CD8-positive, alpha-beta memory T cell (primary cell): ENCODE results near the gene SPX. TPM values are rescaled to one million over a fixed set of nuclear protein-coding genes. Genes with fewer than 3 reads are reported as not detected.

Experiments used
- CTCF ChIA-PET: fragments of 350-600 bp; sonication (Branson Sonifier 250); formaldehyde crosslinking; loops from one replicate; lab custom pipeline; 2021; ENCODE audit warnings: antibody characterized with exemption; lab: Charles Lee
- POLR2A ChIA-PET: fragments of 350-600 bp; sonication (Branson Sonifier 250); formaldehyde crosslinking; loops from one replicate; lab custom pipeline; 2021; ENCODE audit warnings: antibody characterized with exemption; lab: Charles Lee
- DNase-seq, 5 donors: peaks; one replicate each; pipeline versions ENCODE4 v3.0.0 to v3.0.0-alpha.2; 2020 to 2022; ENCODE audit warnings: mixed read lengths in 1 of 5
- H3K27ac ChIP-seq: one replicate; pipeline ENCODE4 v1.7.0; 2013; ENCODE audit warnings: low read depth, mild to moderate bottlenecking, low read length, moderate library complexity
- H3K27me3 ChIP-seq: 2 replicates; pipeline ENCODE4 v1.7.0; 2013; ENCODE audit warnings: low read length, mild to moderate bottlenecking; ENCODE audit not compliant: insufficient read depth, poor library complexity, severe bottlenecking
- H3K36me3 ChIP-seq: 2 replicates; pipeline ENCODE4 v1.7.0; 2013; ENCODE audit warnings: mild to moderate bottlenecking, low read length, moderate library complexity; ENCODE audit not compliant: insufficient read depth
- H3K4me1 ChIP-seq: 2 replicates; pipeline ENCODE4 v1.7.0; 2013; ENCODE audit warnings: mild to moderate bottlenecking, low read length, moderate library complexity; ENCODE audit not compliant: insufficient read depth
- H3K4me3 ChIP-seq: 2 replicates; pipeline ENCODE4 v1.7.0; 2013; ENCODE audit warnings: mild to moderate bottlenecking, low read length
- H3K9me3 ChIP-seq: 2 replicates; pipeline ENCODE4 v1.7.0; 2013; ENCODE audit warnings: mild to moderate bottlenecking, low read length
- H3K27ac Mint-ChIP-seq, 8 donors: one replicate each; pipeline ENCODE4 v1.8.0; 2020 to 2021; ENCODE audit warnings: mixed read lengths in 8 of 8, mild to moderate bottlenecking in 6 of 8, inconsistent platforms in 3 of 8, moderate library complexity in 3 of 8
- H3K27me3 Mint-ChIP-seq, 2 donors: one replicate each; pipeline ENCODE4 v1.8.0; 2020 to 2021; ENCODE audit warnings: mixed read lengths in 2 of 2, mild to moderate bottlenecking in 1 of 2, moderate library complexity in 1 of 2
- H3K36me3 Mint-ChIP-seq, 3 donors: one replicate each; pipeline ENCODE4 v1.8.0; 2020 to 2021; ENCODE audit warnings: mixed read lengths in 3 of 3, inconsistent platforms in 1 of 3, mild to moderate bottlenecking in 1 of 3
- H3K4me1 Mint-ChIP-seq, 3 donors: one replicate each; pipeline ENCODE4 v1.8.0; 2020 to 2021; ENCODE audit warnings: mixed read lengths in 3 of 3, inconsistent platforms in 1 of 3, mild to moderate bottlenecking in 1 of 3
- H3K4me3 Mint-ChIP-seq, 7 donors: one replicate each; pipeline ENCODE4 v1.8.0; 2020 to 2021; ENCODE audit warnings: mixed read lengths in 7 of 7, mild to moderate bottlenecking in 6 of 7, moderate library complexity in 4 of 7, inconsistent platforms in 2 of 7
- H3K9me3 Mint-ChIP-seq, 5 donors: one replicate each; pipeline ENCODE4 v1.8.0; 2020 to 2022; ENCODE audit warnings: mixed read lengths in 5 of 5, mild to moderate bottlenecking in 3 of 5, moderate library complexity in 2 of 5, inconsistent platforms in 1 of 5
- polyA plus RNA-seq: library from polyadenylated mRNA; unstranded; fragments of 300-500 nt; fragmentation: Illumina TruSeq; gene quantifications from one replicate; pipeline ENCODE4 v1.2.3, GENCODE V29; 2021
- total RNA-seq, 2 experiments: library from RNA; stranded (reverse); gene quantifications; one replicate each; pipeline ENCODE4 v1.2.3, GENCODE V29; 2021

SPX gene
- total and polyA plus RNA-seq, 3 experiments from 2014 or later: 0.28 to 0.64 TPM; not detected in 1

GRCh38 chr12:21518451-21518850 is 7.6 kb upstream of the SPX start:
- Mint-ChIP-seq H3K27me3 (no peaks in the 10 kb centered on the region), H3K4me3 (no peak overlapping the region), H3K36me3 (peaks cover 0 to 43% (median 10%) of the 10 kb centered on the region in 3 donors), H3K4me1 (no peaks in the 10 kb centered on the region), H3K27ac (peak overlapping the region in 1 of 8 donors; percentile 11), H3K9me3 (no peaks in the 10 kb centered on the region)
- Histone ChIP-seq H3K4me3 (no peak overlapping the region), H3K36me3 (peaks cover 9% of the 10 kb centered on the region), H3K27me3 (no peaks in the 10 kb centered on the region), H3K9me3 (no peaks in the 10 kb centered on the region), H3K27ac (no peak overlapping the region), H3K4me1 (no peaks in the 10 kb centered on the region)
- CTCF ChIA-PET: no interaction called here
- POLR2A ChIA-PET: no interaction called here
- DNase-seq: no peak

DNA sequence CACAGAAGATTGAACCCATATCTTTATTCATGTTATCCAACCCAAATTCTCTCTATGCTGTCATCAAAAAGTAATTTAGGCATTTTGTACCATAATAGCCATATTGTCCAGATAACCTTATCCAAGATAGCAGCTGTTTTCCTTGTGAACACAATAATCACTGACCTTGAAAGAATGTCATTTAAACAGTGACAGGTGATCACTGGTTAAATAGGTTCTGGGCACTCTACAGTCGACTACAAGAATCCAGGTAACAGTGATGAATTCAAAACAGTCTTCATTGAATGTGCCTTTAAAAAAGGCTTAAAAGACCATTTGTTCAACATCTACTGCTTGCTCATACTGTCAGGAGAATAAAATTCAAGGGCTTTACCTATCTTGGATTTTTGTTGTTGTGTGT is 4.6 kb upstream of the SPX start:
- no peak overlapping the region for H3K27ac Mint-ChIP-seq
- ChIA-PET CTCF (no interaction called here), POLR2A (no interaction called here)
- H3K4me1 Mint-ChIP-seq: no peaks in the 10 kb centered on the region
- peaks cover 0 to under 1% of the 10 kb centered on the region in 2 donors for H3K27me3 Mint-ChIP-seq
- no peaks in the 10 kb centered on the region for H3K9me3 ChIP-seq
- DNase-seq: no peak
- H3K27me3 ChIP-seq: no peaks in the 10 kb centered on the region
- peaks cover 0 to 17% (median 4%) of the 10 kb centered on the region in 3 donors for H3K36me3 Mint-ChIP-seq
- no peaks in the 10 kb centered on the region for H3K4me1 ChIP-seq
- no peak overlapping the region for H3K4me3 ChIP-seq
- no peak overlapping the region for H3K27ac ChIP-seq
- peaks cover 0 to 5% (median 3%) of the 10 kb centered on the region in 5 donors for H3K9me3 Mint-ChIP-seq
- H3K4me3 Mint-ChIP-seq: no peak overlapping the region
- H3K36me3 ChIP-seq: no peaks in the 10 kb centered on the region

- H3K9me3 Mint-ChIP-seq: peaks cover 0 to 5% (median 3%) of the 10 kb centered on the region in 5 donors
- H3K27me3 Mint-ChIP-seq: peaks cover 5 to 9% of the 10 kb centered on the region in 2 donors
- POLR2A ChIA-PET: no interaction called here
- peaks cover 0 to 7% (median 4%) of the 10 kb centered on the region in 3 donors for H3K36me3 Mint-ChIP-seq
- H3K4me1 Mint-ChIP-seq: peaks cover 5 to 7% (median 7%) of the 10 kb centered on the region in 3 donors
- no peak overlapping the region for H3K4me3 ChIP-seq
- no peaks in the 10 kb centered on the region for H3K36me3 ChIP-seq
- H3K27me3 ChIP-seq: peaks cover 6% of the 10 kb centered on the region
- no peak overlapping the region for H3K27ac ChIP-seq
- CTCF ChIA-PET: no interaction called here
- no peak overlapping the region for H3K4me3 Mint-ChIP-seq
- no peak for DNase-seq
- H3K4me1 ChIP-seq: no peaks in the 10 kb centered on the region
- H3K9me3 ChIP-seq: no peaks in the 10 kb centered on the region
- no peak overlapping the region for H3K27ac Mint-ChIP-seq
Measured at GRCh38 chr12:21523148-21523547, 2.9 kb upstream of the SPX start.

DNA sequence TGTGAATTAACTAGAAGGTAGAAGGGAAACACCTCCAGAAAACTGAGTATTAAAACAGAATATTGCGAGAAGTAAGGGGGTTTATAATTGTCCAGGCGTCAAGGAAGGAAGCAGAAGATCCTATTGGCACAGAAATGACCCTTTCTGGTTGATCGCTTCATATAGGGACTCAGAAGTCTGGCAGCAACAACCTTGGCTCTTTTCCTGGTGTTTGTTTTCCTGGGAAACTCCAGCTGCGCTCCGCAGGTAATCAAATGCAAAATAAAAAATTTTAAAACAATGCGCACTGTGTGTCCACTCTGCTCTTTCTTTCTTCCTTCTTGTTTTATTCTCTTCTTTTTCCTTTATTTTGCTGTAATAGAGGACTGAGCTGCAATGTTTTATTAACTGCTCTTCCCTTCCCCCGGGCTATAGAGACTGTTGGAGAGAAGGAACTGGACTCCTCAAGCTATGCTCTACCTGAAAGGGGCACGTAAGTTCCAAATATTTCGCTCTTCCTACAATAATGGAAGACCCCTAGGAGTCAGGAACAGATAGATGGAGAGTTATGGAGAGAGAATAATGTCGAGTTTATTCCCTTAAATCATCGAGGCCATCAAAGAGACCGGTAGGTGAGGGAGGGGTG is 737 bp downstream of the SPX start:
- ChIA-PET CTCF (interaction anchor here (0.9 kb wide), 1 partner anchor 31 kb away, joined by 3 read pairs; no protein-coding TSS in a partner anchor), POLR2A (interaction anchor here (0.5 to 0.8 kb wide), 2 partner anchors 25 to 1911 kb away, joined by 3 to 4 read pairs; partner anchors contain the start of genes GOLT1B and RECQL)
- H3K9me3 ChIP-seq: no peaks in the 10 kb centered on the region
- H3K4me3 ChIP-seq: peak overlapping the region; percentile 56
- peaks cover 0 to 5% (median 3%) of the 10 kb centered on the region in 5 donors for H3K9me3 Mint-ChIP-seq
- peaks cover 0 to 5% (median 0%) of the 10 kb centered on the region in 3 donors for H3K36me3 Mint-ChIP-seq
- H3K4me1 Mint-ChIP-seq: peaks cover 7 to 14% (median 9%) of the 10 kb centered on the region in 3 donors
- H3K4me1 ChIP-seq: no peaks in the 10 kb centered on the region
- no peak for DNase-seq
- H3K36me3 ChIP-seq: no peaks in the 10 kb centered on the region
- peak overlapping the region in 1 of 8 donors; percentile 70 for H3K27ac Mint-ChIP-seq
- H3K4me3 Mint-ChIP-seq: peak overlapping the region; percentile 72 to 88 (median 76)
- H3K27me3 ChIP-seq: peaks cover 6% of the 10 kb centered on the region
- H3K27me3 Mint-ChIP-seq: peaks cover 7 to 41% of the 10 kb centered on the region in 2 donors
- no peak overlapping the region for H3K27ac ChIP-seq

DNA sequence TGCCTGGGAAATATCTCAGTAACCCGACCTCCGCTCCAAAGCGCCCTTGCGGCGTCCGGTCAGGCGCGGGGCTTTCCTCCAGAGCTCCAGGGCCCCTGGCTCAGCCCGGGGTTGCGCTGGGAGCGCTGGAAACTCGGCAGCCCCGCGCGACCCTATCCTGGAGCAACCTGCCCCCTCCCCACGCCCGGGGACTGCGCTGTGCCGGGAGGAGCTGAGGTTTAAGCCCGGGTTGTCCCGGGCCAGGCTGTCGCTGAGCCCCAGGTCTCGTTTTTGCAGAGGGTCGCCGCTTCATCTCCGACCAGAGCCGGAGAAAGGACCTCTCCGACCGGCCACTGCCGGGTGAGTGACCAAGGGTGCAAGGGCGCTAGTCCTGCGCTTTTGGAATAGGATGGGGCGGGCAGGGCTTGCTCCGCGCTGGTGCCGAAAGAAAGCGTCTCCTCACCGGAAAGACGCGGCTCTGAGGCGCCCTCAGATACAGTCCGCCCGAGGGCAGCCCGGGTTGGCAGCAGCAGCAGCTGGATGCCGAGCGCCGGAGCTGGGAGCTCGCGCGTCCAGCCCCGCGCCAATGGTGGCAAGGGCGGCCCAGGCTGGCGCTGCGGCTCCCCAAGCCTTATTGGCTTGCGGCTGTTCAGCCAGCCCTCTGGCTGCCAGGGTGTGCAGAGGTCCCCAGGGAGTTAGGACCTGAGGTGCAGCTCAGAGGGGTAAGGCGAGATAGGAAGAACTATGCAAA is 1.5 kb downstream of the SPX start:
- H3K4me3 Mint-ChIP-seq: peak overlapping the region; percentile 70 to 86 (median 73)
- peaks cover 0 to 5% (median 0%) of the 10 kb centered on the region in 3 donors for H3K36me3 Mint-ChIP-seq
- H3K4me1 Mint-ChIP-seq: peaks cover 7 to 14% (median 9%) of the 10 kb centered on the region in 3 donors
- Histone ChIP-seq H3K4me3 (peak overlapping the region; percentile 56), H3K36me3 (no peaks in the 10 kb centered on the region), H3K9me3 (no peaks in the 10 kb centered on the region), H3K27me3 (peaks cover 6% of the 10 kb centered on the region), H3K27ac (no peak overlapping the region), H3K4me1 (no peaks in the 10 kb centered on the region)
- ChIA-PET CTCF (interaction anchor here (1.0 kb wide), 1 partner anchor 153 kb away, joined by 5 read pairs; no protein-coding TSS in a partner anchor), POLR2A (interaction anchor here (0.7 kb wide), 1 partner anchor 27 kb away, joined by 3 read pairs; the partner anchor contains the start of gene RECQL)
- H3K27ac Mint-ChIP-seq: no peak overlapping the region
- peaks cover 7 to 45% of the 10 kb centered on the region in 2 donors for H3K27me3 Mint-ChIP-seq
- H3K9me3 Mint-ChIP-seq: peaks cover 0 to 5% (median 3%) of the 10 kb centered on the region in 5 donors
- DNase-seq: peak; percentile 25 to 65 (median 47)

GRCh38 chr12:21528953-21529352 is 2.9 kb downstream of the SPX start:
- Mint-ChIP-seq H3K36me3 (peaks cover 0 to 5% (median 0%) of the 10 kb centered on the region in 3 donors), H3K4me3 (peak overlapping the region in 3 of 7 donors; percentile 27 to 71 (median 43)), H3K4me1 (peaks cover 7 to 14% (median 9%) of the 10 kb centered on the region in 3 donors), H3K27ac (no peak overlapping the region), H3K9me3 (peaks cover 0 to 5% (median 3%) of the 10 kb centered on the region in 5 donors), H3K27me3 (peaks cover 9 to 49% of the 10 kb centered on the region in 2 donors)
- no peak for DNase-seq
- Histone ChIP-seq H3K9me3 (no peaks in the 10 kb centered on the region), H3K27ac (no peak overlapping the region), H3K4me3 (no peak overlapping the region), H3K27me3 (peaks cover 6% of the 10 kb centered on the region), H3K4me1 (no peaks in the 10 kb centered on the region), H3K36me3 (no peaks in the 10 kb centered on the region)
- ChIA-PET POLR2A (no interaction called here), CTCF (interaction anchor here (1.1 kb wide), 1 partner anchor 27 kb away, joined by 3 read pairs; the partner anchor contains the start of genes GOLT1B and RECQL)

DNA sequence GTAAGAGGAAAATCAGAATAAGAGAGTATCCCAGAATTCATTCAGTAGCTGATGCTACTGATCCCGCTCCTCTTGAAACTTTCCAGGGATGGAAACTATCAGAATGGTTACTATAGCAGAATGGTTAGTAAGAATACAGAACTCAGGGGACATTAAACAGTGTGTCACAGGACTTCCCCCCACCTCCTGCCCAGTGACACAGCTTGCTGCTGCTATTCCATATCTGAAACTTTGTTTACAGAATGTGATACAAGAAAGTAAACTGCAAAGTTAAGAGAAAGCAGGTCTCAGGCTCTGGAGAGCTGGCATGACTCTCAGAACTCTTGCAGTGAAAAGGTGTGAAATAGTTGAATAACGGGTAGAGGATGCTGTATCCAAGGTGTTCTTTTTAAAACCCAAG is 3.4 kb downstream of the SPX start:
- Mint-ChIP-seq H3K9me3 (peaks cover 0 to 2% (median under 1%) of the 10 kb centered on the region in 5 donors), H3K36me3 (peaks cover 0 to 5% (median 0%) of the 10 kb centered on the region in 3 donors), H3K27ac (no peak overlapping the region), H3K27me3 (peaks cover 10 to 49% of the 10 kb centered on the region in 2 donors), H3K4me1 (peaks cover 7 to 14% (median 9%) of the 10 kb centered on the region in 3 donors), H3K4me3 (no peak overlapping the region)
- ChIA-PET CTCF (interaction anchor here (1.1 kb wide), 1 partner anchor 28 kb away, joined by 3 read pairs; the partner anchor contains the start of genes GOLT1B and RECQL), POLR2A (no interaction called here)
- Histone ChIP-seq H3K4me1 (no peaks in the 10 kb centered on the region), H3K27ac (no peak overlapping the region), H3K9me3 (no peaks in the 10 kb centered on the region), H3K27me3 (peaks cover 6% of the 10 kb centered on the region), H3K4me3 (no peak overlapping the region), H3K36me3 (no peaks in the 10 kb centered on the region)
- no peak for DNase-seq
